Putamen (tissue), 1 donor: ENCODE data around the gene ZBTB34.
A peak's percentile ranks its signal among the peaks of the same experiment; 100 is the strongest.

Source experiments
- DNase-seq: peaks from one replicate; pipeline ENCODE4 v3.0.0-alpha.2; 2016; ENCODE audit warnings: low spot score

ZBTB34 gene

DNA sequence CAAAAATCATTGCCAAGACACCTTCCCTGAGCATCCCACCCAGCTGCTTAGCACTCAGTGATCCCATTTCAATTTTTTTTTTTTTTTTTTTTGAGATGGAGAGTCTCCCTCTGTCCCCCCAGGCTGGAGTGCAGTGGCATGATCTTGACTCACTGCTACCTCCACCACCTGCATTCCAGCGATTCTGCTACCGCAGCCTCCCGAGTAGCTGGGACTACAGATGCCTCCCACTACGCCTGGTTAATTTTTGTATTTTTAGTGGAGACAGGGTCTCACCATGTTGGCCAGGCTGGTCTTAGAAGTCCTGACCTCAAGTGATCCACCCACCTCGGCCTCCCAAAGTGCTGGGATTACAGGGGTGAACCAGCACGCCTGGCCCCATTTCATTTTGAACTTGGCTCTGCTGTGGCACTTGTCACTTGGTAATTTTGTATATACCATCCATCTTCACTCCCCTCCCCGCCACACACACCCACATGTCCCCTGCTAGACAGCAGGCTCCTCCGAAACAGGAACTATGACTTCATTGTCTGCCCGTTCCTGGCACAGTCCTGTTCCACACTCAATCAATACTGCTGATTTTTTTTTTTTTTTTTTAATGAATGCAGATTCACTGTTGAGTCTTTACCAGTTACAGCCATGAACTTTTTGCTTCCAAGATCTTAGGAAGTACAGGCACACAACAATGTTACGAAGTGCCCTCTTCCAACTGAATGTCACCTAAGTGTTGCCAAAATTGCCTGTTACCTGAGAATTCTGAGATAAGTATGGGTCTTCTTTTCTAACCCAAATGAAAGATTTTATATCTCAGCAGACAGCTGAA is 17.3 kb upstream of the ZBTB34 start:
- peak; percentile 85 for DNase-seq

DNA sequence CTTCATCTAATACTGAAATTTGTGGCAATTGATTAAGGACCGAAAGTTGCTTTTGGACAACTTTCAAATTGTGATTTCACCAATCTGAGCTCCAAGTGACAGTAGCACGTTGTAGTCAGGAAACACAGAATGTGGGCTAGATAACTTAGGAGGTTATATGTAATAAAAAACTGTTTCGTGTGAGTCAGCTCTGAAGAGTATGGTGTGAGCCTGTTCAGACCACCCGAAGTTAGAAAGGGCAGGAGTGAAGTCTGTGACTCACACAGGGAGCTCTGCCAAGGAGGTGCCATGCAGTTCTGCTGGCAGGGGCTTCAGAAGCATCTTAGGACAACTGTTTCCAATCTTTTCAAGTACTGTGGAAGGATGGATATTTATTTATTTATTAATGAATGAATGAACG is 16.4 kb upstream of the ZBTB34 start:
- DNase-seq, result no peak

DNA sequence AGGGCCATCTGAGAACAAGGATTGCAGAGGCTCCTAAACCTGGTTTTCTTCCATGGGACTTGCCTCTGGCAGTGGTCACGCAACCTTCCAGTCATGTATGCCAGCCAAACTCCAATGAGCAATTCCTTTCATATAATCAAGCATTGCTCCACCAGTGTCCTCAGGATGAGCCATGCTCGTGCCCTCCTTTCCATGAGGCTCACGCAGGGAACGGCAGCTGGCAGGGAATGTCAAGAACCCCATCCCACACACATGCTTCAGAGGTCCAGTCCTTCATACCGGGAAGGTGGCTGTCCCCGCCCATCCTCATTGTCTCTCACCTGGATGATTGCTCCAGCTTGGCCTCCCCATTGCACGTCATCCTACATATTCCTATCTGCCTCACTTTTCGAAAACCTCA is 13.4 kb upstream of the ZBTB34 start:
- no peak for DNase-seq

DNA sequence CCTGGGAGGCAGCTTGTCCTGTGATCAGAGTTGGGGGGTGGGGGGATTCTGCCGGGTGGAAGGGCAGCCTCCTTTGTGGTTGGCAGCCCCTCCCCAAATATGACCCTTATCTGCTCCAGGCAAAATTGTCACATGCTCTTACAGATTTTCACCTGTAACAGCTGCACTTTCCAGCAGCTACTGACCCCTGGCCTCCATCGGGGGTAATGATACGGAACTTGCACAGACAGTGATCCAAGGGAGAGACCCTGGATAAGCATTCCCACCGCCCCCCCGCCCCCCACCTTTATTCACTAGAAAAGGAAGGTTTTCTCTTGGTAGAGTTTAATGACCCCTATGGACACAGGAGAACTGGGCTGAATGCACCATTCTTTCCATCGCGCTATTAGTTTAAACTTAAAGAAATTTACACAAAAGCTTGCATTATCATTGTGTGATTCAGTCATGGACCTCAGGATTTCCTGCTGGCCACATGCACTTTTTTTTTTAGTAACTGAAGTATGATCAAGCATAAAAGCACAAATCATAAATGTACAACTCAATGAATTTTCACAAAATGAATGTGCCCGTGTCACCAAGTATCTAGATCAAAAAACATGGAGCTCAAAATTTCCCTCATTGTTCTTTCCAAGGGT is 10.7 kb upstream of the ZBTB34 start:
- no peak for DNase-seq

DNA sequence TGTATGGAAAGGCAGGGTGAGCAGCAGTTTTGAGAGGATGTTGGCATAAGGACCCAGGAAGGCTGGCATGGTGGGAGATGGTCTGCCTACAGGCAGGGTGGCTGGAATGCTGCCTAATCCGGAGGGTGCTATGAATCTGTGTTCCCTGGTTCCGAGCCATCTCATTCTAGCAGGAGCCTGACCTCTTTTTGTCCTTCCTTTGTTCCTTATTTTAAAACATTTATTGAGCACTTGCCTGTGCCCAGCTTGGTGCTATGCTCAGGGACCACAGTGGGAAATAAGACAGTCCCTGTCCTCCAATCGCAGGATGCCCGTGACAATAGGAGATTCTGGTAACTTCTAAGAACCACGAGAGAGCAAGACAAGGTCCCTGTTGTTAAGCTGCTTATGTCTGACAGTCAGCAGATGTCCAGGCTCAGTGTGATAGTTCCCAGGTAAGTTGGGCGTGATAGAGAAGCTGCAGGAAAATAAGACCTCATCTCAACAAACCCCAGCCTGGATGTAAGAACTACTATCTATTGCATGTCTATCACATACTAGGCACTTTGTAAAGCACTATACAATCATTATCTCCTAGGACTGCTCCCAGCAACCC is 9.1 kb upstream of the ZBTB34 start:
- DNase-seq, result no peak

DNA sequence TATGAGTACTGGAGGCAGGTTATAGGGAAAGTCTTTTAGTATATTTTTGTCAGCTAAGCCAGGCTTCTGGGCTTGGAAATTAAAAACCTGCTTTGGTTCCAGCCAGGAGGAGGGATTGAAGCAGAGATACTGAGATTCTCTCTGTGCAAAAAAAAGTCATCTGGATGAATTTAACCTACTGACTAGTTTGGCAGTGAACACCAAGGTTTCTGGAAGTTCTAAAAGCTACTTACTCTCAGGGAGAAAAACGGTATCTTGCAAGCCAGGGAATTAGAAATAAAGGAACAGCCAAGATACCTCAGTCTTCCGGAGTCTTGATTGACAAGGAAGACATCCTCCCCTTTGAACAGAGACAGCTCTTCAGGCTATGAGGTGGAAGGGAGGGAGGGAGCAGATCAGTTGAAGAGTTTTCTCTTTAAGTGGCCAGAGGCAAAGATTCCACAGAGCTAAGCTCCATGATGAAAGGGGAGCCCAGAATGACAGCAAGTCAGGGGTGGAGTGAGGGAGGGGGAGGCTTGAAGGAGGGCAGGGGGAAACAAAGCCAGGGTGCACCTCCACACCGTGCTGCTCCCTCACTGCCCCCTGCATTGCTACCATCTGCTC is 8.3 kb upstream of the ZBTB34 start:
- no peak for DNase-seq

DNA sequence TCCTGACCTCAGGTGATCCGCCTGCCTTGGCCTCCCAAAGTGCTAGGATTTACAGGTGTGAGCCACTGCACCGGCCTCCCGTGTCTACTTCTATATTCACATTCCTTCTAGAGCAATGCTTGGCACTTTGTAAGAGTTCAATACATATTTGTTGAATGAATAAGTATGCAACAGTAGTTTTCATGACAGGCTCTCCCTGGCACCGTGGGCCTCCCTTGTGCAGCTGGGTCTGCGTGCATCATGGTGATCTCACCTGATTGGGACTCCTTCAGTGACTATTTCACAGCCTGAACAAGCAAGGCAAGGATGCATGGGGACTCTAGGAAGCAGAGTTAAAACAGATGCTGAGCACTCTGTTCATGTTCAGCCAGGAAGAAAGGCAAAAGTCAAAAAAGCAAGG is 6.8 kb upstream of the ZBTB34 start:
- no peak for DNase-seq

DNA sequence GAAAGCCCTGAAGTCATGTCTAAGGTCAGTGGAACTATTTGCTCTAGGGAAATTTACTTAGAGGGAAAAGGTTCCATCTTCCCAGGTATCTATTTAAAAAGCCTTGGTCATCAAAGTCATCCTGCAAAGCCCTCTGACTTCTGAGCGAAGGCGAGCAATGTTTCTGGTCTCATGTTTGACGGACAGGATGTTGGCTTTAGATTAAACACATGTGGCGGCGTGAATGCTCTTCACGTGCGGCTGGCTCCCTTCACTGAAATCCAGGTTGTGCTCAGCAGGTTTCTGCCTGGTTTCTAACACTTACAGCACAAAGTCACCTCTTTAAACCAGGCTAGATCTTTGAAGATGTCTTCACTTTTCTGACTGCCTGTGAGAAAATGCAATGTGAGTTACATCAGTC is 5.7 kb upstream of the ZBTB34 start:
- DNase-seq, result no peak

DNA sequence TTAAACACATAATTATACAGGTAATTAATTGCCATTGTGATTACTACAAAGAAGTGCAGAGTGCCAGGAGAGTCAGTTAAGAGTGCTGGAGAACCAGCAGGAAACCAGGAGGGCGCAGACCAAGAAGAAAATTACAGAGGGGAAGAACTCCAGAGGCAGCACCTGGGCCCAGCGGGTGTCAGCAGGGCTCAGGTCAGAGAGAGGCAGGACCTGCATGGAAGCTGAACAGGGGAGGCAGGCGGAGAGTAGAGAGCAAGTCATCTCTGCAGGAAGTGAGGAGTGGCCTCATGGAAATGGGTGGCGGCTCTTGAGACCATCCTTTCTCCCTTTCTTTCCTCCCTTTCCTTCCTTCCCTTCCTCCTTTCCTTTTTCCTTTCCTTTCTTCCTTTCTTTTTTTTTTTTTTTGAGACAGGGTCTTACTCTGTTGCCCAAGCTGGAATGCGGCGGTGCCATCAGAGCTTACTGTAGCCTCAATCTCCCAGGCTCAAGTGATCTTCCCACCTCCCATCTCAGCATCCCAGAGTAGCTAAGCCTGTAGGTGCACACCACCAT is 4.0 kb upstream of the ZBTB34 start:
- no peak for DNase-seq

DNA sequence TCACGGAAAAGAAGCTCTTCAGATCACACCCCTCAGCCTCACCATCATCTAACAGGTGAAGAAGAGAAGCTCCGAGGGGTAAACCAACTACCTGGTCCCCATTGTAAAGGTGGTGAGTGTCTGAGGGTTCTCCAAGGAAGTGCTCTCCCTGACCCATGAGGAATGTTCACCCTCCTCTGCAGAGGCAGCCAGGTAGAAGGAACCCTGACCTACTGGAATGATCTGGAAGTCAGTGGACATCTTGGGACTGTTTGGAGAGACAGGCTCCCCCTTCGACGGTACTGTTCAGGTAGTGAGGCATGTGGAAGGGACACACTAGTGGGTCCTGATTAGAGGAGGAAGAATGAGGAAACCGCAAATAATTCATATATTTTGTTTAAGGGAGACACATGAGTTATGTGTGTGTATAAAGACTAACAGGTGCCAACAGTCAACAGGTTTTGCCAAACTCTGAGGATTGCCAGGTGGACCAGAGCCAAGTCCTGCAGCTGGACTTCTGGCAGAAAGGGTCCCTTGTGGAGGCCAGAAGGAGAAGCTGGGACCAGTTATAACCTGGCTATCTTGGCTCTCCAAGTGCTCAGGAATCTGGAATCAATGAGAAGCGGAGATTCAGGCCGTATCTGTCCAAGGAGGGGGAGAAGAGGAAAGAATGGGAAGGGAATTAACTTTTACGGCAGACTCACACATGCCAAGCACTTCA is 3.0 kb upstream of the ZBTB34 start:
- no peak for DNase-seq

DNA sequence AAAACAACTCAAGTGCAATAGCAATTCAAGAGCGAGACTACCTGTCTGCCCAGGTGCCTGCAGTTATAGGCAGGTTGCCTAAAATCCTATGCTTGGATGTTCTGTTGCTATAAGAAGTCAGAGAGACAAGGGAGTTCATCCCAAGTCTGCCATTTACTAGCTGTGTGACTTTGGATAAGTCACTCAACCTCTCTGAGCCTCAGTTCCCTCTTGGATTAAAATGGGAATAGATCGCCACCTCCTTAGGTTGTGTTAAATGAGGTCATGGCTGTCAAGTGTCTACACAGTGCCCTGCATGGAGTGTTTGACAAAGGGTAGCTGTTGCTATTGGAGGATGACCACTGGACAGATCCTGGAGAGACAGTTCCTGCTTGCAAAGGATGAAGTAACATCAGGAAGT is 1.3 kb upstream of the ZBTB34 start:
- DNase-seq, result no peak

DNA sequence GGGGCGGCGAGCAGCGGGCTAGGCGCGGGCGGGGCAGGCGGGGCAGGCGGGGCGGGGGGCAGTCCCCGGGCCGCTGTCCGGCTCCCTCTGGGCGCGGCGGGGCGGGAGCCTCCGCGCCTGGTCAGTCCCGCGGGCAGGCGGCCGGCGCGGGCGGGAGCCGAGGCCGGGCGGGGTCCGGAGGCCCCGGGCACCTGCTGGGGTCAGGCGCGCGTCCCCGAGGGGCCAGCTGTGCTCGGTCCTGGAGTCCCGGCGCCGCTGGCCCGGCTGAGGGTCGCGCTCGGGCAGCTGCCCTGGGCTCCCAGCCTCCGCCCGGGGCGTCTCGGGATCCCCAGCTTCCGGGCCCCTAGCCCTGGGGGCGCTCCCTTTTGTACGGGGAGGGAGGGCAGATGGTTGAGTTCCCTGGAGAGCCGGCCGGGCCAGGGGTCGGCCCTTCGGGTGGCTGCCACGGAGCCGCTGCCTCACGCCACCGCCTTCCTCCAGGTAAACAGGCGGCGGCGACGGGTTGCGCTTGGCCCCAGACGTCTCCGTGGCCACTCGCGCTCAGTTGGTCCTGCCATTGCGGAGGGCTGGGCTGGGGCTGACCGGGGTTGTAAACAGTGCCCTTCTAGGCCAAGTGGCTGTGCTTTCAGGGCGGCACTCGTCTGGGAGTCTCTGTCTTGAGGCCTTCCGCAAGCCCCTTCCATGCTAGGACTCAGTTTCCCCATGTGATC is 473 bp downstream of the ZBTB34 start:
- no peak for DNase-seq

DNA sequence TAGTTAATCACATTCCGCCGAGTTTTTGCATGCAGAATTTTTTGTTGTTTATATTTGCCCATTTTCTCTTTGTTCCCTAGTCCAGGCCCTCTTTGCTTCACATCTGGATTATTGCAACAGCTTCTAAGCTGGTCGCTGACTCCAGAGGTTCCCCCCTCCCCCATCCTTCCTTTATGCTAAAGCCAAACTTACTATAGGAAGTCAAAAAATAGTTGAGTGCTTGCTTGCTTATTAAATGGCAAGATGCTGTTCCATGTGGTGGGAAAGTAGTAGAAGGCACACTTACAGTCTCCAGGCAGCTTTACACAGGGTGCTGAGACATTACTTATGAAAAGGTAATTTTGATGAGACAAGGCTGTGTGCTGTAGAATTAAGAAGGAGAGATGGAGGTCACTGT is 1.3 kb downstream of the ZBTB34 start:
- DNase-seq, result no peak

DNA sequence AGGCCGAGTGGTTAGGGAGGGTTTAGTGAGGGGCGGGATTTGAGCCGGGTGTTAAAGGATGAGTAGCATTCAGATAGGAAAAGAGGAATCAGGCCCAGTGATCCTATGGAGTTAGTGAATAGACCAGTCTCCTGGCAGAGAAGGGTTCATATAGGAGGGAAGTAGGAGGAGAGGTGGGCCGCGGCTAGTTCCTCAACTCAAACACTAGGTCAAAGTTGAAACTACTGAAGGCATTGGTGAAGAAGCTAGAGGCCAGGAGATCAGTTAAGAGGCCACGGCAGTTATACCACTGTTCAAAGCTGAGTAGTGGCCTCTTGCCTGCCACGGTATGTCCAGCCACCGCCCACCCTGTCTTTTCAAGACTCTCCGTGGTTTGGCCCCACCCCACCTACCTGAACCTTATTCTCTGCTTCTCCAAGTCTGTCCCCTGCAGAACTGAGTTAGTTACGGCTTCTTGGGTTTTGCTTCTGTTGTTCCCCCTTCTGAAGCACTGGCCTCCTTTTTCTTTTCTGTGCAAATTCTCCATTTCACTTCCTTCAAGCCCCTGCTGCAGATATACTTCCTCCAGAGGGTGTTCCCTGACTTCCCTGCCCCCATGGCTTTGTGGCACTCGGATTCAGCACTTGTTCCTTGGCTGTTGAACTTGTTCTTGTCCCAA is 1.8 kb downstream of the ZBTB34 start:
- DNase-seq, result no peak

DNA sequence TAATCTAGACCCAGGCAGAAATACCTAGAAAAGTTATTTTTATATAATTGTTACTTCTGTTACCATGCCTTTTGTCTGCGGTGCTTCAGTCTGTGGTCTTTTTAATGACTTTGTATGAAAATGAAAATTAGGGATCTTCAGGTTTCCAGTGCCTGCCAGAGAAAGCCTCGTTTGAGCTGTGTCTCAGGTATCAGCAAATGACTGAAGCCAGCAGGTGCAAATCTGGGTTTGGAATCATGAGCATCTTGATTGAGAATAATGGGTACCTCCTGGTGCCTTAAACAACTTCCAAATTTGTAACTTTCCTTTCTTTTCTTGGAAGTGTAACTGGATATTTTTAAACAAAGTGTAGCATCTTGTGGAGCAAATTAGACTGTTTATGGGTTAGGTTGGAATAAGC is 4.3 kb downstream of the ZBTB34 start:
- no peak for DNase-seq

DNA sequence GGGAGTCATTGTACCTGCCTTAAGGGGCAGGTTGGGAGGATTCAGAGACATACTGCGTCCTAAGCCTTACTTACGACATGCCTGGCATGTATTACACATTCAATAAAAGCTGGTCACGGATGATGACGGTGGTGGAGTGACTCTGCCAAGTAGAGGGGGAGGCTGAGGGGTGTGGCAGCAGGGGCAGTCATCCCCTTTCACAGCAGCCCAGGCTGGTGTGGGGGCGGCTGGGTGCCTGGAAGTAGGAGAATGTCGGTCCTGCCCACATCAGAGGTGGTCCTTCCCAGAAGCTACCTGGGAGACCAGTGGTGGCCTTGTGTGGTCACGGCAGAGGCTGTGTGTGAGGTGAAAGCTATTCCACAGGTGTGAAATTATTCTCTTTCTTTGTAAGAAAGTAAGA is 8.9 kb downstream of the ZBTB34 start:
- DNase-seq, result no peak

DNA sequence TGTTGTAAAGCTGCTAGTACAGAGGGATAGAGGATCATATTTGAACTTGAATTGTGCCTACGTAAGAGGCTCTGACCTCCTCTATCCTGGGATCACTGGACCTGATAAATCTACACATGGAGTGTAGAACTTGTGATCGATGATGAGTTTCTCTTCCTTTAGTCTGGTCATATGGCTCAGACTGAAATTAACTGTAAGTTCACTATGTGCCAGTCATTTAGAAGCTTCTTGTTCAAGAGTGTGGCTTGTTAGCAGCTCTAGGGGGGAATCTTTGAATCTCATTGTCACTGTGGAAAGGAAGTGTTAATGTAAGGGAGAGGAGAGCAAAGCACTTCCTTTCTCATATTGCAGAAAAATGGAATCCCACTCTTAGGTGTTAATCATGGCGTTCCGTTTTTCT is 12.1 kb downstream of the ZBTB34 start:
- DNase-seq, result no peak

DNA sequence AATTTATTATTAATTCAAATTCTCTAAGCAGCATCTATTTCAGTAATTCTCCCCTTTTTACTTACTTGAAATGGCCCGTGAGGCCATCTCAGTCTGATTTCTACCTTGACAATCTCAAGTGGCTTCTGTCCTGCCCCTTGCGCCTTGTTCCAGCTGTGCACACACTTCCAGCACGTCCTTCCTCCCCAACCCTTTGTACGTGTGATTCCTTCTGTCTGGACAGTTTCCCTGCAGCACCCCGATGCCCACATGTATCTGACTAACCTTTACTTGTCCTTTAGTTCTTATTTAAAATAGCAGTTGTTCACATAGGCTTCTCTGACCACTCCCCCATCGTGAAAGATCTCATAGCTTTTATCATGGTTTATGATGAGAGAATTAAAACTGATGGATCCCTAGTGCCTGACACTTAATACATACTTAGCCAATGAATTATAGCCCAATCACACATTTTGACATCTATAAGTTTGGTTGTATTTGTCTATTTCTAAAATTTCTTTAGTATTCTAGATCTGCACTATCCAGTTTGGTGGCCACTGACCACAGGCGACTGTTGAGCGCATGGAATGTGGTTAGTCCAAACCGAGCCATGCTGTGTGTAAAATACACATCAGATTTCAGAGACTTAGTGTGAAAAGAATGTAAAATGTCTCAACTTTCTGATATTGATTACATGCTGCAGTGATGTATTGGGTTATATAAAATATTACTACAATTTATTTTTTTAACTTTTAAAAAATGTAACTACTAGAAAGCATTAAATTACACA is 14.3 kb downstream of the ZBTB34 start:
- DNase-seq, result no peak

DNA sequence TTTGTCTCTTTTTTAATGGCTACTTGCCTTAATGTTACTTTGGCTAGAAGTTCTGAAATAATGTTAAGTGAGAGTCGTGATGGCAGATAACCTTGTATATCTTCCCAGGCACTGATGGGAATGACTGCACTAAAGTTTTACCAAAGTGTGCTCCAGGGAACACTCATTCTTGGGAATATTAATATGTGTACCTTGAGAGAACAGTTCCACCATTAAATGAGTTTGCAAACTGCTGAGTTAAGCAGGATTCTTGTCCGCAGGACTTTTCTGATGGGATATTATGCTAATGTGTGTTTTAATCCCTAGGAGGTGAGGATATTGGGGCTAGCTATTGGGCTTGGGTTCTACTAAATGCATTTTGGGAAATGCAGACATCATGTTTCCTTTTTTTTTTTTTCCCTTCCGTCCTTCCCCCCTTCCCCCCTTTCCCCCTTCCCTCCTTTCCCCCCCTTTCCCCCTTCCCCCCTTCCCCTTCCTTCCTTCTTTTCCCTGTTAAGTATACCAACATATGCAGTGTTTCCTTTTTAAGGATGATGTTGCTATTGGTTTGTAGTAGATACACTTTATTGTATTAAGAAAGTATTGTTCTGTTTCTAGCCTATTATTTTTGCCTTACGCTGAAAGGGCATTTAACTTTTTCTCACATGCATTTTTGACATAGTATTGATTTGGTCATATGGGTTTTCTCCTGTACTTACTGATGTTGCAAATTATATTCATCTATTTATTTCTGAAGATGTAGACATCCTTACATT is 15.5 kb downstream of the ZBTB34 start:
- DNase-seq, result no peak
